ENCODE measurements around the gene EMP1. TPM values are rescaled to one million over a fixed set of nuclear protein-coding genes. Genes with fewer than 3 reads are reported as not detected.

Gene EMP1
- total and polyA plus RNA-seq, 10 donors, result 4.9 to 170 (median 65.6) TPM

DNA sequence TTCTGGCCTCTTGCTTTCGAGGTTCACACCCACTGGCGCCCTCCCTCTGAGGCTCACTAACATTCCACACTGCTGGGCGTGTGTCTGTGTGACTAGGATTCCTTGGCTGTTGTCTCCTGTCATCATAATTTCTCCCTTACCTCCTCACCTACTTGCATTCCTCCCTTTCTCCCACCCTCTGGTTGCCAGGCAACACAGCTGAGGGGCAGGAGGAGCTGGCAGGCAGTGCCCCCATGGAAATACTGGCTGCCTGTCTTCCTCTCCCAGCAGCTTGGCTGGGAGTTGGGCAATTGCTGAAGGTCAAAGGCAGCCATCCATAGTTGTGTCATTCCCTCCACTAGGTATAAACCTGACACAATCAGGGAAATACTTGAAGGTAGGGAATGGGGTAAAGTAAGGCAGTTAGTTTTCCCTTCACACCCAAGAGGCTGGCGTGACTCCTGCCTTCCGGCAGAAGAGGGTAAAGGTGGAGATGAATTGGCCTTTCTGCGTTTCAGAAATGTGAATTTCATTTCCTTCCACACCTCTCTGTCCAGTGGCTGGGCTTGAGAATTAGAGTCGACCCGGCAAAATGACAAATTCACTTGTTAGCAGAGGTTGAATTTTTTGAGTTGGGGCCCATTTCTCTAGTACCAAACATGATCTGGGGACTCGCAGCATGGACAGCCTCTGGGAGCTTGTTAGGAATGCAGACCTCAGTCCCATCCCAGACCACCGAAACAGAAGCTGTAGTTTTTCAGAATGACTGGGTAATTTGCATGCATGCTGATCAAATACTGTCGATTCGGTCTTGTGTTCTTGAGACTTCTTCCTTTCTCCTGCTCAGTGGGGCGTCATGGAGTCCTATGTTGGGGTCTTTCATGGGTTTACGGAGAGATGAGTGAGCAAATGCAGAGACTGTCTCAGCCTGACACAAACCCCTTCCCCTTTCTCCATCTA is 24.3 kb upstream of the EMP1 start:
- Histone ChIP-seq H3K27me3 (replicated peaks in 1 of 7) (no peaks in the 10 kb centered on the region), H3K27ac (no peak overlapping the region), H3K4me1 (peaks cover 0 to 20% (median 4%) of the 10 kb centered on the region in 6 donors), H3K4me3 (peak overlapping the region in 1 of 8 donors; percentile 13), H3K36me3 (no peaks in the 10 kb centered on the region), H3K9me3 (peaks cover 0 to 6% (median 1%) of the 10 kb centered on the region in 8 donors)
- DNase-seq, result no peak
- intact Hi-C loops (cut with DNase I; ENCODE audit: low total_unique reads), result no loop called here
- 72 to 81% (median 79%) methylated on average over 14 of the region's 14 CpGs for WGBS, 5 donors
- TF ChIP-seq POLR2A (IDR thresholded peaks at IDR 0.05) (no peak), POLR2AphosphoS5 (IDR thresholded peaks at IDR 0.05) (no peak)

DNA sequence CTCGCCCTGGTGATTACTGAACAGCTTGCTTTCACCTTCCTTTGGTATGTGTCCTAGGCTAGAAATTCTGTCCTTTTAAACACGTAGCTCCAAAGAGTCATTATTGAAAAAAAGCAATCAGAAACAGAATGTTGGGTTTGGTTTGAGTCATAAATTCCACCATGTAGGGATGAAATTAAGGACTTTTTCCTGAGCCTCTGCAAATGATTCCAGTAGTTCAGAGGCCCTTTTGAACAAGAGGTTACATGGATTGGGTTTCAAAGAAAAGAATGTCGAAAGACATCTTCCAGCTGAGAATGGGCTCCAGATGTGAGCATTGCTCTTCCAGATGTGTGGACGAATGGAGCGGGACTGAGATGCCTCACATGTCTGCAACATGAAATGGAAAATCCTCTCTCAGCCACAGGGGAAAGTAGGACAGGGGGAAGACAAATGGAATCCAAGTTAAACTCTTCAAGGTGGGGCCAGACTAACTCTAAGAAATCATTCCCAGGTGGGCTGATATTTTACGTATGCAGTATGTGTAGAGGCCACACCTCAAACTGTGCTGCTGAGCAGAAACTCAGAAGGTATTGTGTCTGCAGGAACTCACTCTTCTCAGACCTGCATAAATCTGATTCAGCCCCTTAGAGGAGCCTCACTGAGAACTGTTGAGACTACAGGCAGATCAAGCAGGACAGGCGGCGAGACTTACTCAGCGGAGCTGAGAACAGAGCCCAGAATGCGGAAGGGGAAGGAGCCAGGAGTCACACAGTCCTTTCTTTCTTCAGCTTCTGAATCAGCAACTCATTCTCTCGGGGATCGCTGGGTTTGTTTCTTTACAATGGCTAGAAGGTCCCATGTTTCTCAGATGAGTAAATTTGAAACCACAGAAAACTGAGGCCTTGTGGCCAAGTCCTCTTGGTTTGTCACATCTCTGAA is 23.3 kb upstream of the EMP1 start:
- Histone ChIP-seq H3K27ac (no peak overlapping the region), H3K4me1 (peaks cover 0 to 20% (median 4%) of the 10 kb centered on the region in 6 donors), H3K27me3 (replicated peaks in 1 of 7) (peaks cover 0 to under 1% (median 0%) of the 10 kb centered on the region in 7 donors), H3K9me3 (no peaks in the 10 kb centered on the region), H3K36me3 (no peaks in the 10 kb centered on the region), H3K4me3 (no peak overlapping the region)
- TF ChIP-seq, protein P1, sequence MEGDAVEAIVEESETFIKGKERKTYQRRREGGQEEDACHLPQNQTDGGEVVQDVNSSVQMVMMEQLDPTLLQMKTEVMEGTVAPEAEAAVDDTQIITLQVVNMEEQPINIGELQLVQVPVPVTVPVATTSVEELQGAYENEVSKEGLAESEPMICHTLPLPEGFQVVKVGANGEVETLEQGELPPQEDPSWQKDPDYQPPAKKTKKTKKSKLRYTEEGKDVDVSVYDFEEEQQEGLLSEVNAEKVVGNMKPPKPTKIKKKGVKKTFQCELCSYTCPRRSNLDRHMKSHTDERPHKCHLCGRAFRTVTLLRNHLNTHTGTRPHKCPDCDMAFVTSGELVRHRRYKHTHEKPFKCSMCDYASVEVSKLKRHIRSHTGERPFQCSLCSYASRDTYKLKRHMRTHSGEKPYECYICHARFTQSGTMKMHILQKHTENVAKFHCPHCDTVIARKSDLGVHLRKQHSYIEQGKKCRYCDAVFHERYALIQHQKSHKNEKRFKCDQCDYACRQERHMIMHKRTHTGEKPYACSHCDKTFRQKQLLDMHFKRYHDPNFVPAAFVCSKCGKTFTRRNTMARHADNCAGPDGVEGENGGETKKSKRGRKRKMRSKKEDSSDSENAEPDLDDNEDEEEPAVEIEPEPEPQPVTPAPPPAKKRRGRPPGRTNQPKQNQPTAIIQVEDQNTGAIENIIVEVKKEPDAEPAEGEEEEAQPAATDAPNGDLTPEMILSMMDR (IDR thresholded peaks at IDR 0.05 in 8 of 11, conservative IDR thresholded peaks at IDR 0.05 in 3 of 11), result no peak
- no peak for TF ChIP-seq POLR2A (IDR thresholded peaks at IDR 0.05)
- no peak for TF ChIP-seq POLR2AphosphoS5 (IDR thresholded peaks at IDR 0.05)
- intact Hi-C loops (cut with DNase I; ENCODE audit: low total_unique reads), result no loop called here
- 59 to 71% (median 61%) methylated on average over 12 of the region's 12 CpGs for WGBS, 5 donors
- DNase-seq, result no peak

DNA sequence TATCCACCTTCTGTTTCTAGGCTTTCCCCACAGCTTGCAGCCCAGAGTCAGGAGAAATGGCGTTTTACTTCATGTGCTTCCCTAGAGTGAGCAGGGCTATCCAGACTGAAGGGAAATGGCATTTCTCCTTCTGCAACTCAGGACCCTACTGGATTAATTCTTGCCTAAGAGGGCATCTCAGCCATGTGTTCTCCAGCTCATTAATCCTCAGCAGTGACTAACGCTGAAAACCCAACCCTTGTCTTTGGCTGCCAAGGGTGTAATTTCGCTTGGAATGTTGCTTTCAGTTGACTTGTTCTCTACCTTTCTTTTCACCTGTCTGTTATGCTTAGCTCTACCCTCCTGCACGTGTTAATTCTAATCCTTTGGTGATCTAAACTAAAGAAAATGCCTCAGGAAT is 21.0 kb upstream of the EMP1 start:
- Histone ChIP-seq H3K27me3 (replicated peaks in 1 of 7) (peaks cover 0 to 17% (median 4%) of the 10 kb centered on the region in 7 donors), H3K27ac (no peak overlapping the region), H3K9me3 (no peaks in the 10 kb centered on the region), H3K4me3 (no peak overlapping the region), H3K36me3 (no peaks in the 10 kb centered on the region), H3K4me1 (peaks cover 4 to 32% (median 16%) of the 10 kb centered on the region in 6 donors)
- 76 to 94% (median 85%) methylated on average over 4 of the region's 4 CpGs for WGBS, 5 donors
- intact Hi-C loops (cut with DNase I; ENCODE audit: low total_unique reads), result no loop called here
- no peak for DNase-seq
- TF ChIP-seq POLR2A (IDR thresholded peaks at IDR 0.05) (no peak), POLR2AphosphoS5 (IDR thresholded peaks at IDR 0.05) (no peak)
- TF ChIP-seq, protein P1 (IDR thresholded peaks at IDR 0.05 in 8 of 11, conservative IDR thresholded peaks at IDR 0.05 in 3 of 11), result no peak

DNA sequence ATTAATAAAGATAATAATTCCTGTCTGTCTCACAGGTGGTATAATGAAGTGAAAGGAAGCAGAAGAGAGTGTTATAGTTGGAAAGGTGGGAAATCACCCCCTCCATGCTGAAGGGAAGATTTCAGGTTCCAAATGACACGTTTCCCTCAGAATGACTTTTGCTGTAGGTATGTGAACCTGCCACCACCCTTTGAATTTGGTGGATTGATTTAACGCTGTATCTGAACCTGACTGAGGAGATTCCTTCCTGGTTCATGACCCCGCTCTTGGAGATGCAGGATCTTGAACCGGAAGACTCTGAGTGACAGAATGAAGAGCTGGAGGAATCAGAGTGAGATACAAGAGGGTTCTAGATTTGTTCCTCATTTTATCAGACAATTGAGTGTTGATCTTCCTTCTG is 20.3 kb upstream of the EMP1 start:
- no peak for DNase-seq
- H3K4me1 ChIP-seq, result peaks cover 4 to 32% (median 16%) of the 10 kb centered on the region in 6 donors
- no peaks in the 10 kb centered on the region for H3K36me3 ChIP-seq
- TF ChIP-seq, protein P1 (IDR thresholded peaks at IDR 0.05 in 8 of 11, conservative IDR thresholded peaks at IDR 0.05 in 3 of 11), result no peak
- TF ChIP-seq POLR2A (IDR thresholded peaks at IDR 0.05), result no peak
- TF ChIP-seq POLR2AphosphoS5 (IDR thresholded peaks at IDR 0.05), result no peak
- WGBS, 5 donors, result 86 to 95% (median 90%) methylated on average over 4 of the region's 4 CpGs
- H3K9me3 ChIP-seq, result no peaks in the 10 kb centered on the region
- intact Hi-C loops (cut with DNase I; ENCODE audit: low total_unique reads), result no loop called here
- H3K4me3 ChIP-seq, result no peak overlapping the region
- peaks cover 0 to 18% (median 4%) of the 10 kb centered on the region in 7 donors for H3K27me3 ChIP-seq (replicated peaks in 1 of 7)
- H3K27ac ChIP-seq, result no peak overlapping the region
